Stimulated activated CD8-positive, alpha-beta memory T cell treated with anti-CD3 and anti-CD28 coated beads, Interleukin-15, amount 100 ng/mL, for 24 hours (primary cell): ENCODE data around the gene AK8.
"Not testable (repeated sequence)": the region's sequence is repeated elsewhere in the genome, so short reads cannot be mapped to it uniquely, and the experiment has no call there.

Experiments
- DNase-seq: peaks from one replicate; pipeline ENCODE4 v3.0.0-alpha.2; 2020; ENCODE audit warnings: low read depth

The AK8 gene

GRCh38 chr9:132797861-132798659, 80.0 kb downstream of the AK8 start:
- DNase-seq, result no peak

- no peak for DNase-seq
These were observed 82.4 kb downstream of the AK8 start for GRCh38 chr9:132795511-132796303.

GRCh38 chr9:132794730-132795380, 83.2 kb downstream of the AK8 start:
- no peak for DNase-seq

DNA sequence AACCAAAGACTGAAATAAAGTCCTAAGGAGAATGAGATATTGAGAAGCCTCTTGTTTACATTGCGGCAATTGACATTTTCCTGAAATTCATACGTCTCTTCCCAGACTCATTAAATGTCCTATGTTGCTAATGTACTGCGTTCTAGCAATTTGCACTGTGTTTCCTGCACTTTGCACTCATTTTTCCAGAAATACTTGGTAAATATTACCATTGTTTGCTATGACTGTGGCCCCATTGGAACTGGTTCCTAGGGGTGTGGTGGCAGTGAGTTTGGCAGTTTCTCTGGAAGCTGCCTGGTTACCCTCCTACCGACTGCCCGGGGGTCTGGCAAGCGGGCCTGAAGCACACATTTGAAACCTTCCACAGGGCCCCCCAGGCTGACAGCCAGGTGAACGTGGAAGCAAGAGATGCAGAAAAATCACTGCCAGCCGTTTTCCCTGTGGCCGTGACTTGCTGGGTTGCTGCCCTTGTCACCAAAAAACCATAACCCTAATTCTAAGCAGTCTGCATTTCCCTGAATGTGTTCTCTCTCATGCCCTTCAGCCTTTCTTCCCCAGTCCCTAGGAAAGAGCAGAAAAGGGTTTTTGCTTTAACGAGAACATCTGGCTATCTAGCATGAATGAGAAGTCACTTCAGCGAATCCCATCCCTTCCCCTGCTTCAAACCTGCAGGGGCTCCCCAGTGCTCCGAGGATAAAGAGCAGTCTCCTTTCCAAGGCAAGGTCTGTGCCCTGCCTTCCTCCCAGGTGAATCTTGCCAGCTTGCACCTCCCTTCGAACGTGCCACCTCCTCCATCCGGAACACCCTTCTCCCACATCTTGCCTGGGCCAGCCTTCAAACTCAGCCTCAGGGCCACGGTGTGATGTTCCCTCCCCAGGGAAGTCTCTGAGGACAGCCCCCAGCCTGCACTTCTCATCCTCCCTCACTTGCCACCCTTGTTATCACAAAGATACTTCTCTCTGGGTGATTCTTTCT, 84.2 kb downstream of the AK8 start:
- no peak for DNase-seq

GRCh38 chr9:132792547-132792946, 85.5 kb downstream of the AK8 start:
- no peak for DNase-seq

- no peak for DNase-seq
These were observed 86.3 kb downstream of the AK8 start for GRCh38 chr9:132791699-132792240.

DNA sequence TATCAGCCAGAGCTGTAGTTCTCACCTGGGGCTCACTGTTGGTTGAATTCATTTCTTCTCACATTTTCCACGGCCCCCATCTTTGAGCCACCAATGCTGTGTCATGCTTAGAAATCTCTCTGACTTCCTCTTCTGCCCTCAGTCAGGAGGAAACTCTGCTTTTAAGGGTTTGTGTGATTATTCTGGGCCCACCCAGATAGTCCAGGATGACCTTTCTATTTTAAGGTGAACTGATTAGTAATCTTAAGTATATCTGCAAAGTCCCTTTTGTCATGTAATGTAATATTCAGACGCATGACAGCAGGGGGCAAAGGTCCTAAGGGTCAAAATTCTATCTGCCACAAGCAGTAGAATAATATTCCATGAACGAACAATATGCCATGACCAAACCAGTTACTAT, 88.4 kb downstream of the AK8 start:
- DNase-seq, result no peak

GRCh38 chr9:132788378-132788777, 89.7 kb downstream of the AK8 start:
- DNase-seq, result no peak

DNA sequence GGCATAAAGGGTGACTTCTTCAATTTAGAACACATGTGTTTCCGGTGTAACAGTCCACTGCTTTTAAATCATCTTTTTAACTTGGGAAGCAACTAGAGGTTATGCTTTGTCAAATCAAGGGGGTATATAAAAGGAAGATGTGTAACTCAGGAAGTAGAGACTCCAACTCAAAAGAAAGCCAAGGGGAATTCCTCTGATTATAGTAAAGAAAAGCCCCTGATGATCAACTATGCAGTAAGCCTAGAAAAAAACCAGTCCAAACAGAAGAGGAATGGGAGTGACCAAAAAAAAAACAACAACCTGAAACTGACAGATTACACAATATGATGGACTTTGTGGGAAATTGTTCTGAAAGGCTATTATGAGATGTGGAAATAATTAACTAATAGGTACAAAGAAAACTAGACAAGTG, 90.3 kb downstream of the AK8 start:
- DNase-seq, result no peak

- no peak for DNase-seq
These were observed 93.7 kb downstream of the AK8 start for GRCh38 chr9:132784286-132784830.

DNA sequence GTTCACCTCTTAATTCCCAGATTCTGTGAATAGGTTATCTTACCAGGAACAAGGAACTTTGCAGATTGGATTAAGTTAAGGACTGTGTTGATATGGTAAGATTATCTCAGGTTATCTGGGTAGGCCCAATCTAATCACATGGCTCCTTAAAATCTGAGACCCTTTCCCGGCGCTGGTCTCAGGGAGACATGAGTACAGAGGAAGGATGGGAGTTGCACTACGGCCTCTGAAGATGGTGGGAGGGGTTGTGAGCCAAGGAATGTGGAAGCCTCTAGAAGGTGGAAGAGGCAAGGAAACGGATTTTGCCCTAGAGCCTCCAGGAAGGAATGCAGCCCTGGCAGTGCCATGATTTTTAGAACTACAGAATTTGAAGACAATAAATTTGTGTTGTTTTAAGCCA, 95.1 kb downstream of the AK8 start:
- DNase-seq, result no peak

GRCh38 chr9:132782037-132782436, 96.0 kb downstream of the AK8 start:
- no peak for DNase-seq

DNA sequence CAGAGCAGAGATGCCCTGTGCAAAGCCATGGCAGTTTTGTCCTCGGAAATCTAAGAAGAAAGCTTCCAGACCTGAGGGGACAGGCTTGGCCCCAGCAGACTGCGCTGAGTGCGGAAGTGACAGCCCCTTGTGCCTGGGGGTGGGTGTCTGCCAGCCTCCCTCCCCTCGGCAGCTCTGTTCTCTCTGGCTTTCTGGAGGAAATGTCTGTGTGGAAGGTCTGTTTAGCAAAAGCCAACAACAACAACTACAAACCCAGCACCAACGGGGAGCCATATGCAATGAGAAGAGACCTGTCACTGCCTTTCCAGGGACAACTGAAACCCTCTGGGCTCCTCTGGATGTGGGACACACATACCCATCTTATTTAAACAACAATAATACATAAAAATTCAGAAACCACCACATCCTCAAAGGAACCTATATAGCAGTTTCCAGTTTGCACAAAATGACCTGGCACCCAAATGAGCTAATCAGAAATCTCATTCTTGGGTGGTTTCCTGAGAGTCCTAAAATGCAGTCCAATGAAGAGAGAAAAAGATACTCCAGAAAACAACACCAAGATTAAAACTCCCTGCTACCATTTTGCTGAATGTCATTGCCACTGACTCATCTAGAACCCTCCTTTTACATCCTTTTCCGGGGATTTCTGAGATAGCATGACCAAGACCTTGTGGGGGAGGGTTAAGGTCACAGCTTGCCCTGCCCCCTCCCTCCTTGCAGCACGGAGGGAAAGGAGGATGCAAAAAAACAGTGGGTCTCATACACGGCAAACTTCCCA, 97.7 kb downstream of the AK8 start:
- no peak for DNase-seq

DNA sequence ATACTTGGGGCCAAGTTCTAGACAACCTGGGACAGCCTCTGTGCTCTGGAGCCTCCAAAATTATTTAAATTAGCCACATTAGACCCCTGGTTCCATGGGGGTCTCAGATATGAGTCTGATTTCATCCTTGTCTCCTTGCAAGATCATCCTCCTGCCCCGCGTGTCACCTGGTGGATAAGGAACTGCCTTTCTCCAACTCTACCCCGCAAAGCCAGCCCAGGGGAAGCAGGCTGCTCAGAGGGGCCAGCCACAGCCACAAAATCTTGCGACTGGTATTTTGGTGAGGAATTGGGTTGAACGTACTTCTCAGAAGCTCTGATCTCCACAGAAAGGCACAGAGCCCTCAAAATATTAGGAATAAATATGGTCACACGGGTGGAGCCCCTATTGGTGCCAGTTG, 101.2 kb downstream of the AK8 start:
- no peak for DNase-seq

- DNase-seq, result no peak
These were observed 101.8 kb downstream of the AK8 start for GRCh38 chr9:132776268-132776667.

DNA sequence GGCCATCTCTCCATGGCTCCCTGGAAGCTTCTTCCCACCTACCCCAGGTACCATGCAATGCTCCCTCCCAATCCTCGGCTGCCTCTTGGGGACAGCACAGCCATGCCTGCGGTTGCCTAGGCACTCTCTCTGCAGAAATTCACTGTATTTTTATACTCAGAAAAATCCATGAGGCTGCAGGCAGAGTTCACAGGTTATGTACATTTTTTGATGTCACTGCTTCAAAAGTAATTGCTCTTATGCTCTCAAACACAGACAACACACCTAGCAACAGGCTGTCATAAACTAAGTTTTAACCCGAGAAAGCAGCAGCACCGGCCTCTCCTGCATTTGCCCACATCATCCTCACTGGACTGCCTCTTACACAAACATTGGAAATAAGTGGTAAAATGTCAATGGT, 102.4 kb downstream of the AK8 start:
- no peak for DNase-seq

- DNase-seq, result no peak
These were observed 103.2 kb downstream of the AK8 start for GRCh38 chr9:132774886-132775285.

DNA sequence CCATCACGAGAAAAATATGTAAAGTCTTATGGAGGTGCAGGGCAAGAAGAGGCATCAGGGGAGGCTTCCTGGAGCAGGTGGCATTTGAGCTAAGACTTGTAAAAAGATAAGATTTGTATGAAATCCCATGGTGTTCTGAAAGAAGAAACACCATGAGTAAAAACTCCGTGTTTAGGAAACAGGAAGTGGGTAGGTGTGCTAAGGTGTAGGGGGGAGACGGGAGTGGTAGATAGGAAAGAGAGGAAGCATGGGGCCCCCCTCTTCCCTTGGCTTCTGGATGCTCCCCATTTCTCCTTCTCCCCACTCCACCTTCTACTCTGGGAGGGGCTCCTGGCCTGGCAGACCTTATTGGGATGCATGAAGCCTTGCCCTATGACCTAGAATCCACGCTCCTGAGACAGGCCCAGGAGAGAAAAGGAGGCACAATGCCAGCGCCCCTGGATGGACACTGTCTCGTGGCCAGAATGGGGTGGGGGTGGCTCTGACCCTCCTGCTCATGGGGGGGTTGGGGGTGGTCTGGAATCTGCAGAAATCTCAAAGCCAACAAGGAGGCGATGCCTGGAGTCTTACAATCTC, 104.2 kb downstream of the AK8 start:
- no peak for DNase-seq

GRCh38 chr9:132773093-132773492, 105.0 kb downstream of the AK8 start:
- no peak for DNase-seq

DNA sequence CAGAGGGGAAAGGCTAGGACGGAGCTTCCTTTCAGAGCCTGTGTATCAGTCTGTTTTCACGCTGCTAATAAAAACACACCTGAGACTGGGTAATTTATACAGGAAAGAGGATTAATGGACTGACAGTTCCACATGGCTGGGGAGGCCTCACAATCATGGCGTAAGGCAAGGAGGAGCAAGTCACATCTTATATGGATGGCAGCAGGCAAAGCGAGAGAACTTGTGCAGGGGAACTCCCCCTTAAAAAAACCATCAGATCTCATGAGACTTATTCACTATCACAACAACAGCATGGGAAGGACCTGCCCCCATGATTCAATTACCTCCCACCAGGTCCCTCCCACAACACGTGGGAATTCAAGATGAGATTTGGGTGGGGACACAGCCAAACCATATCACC, 106.3 kb downstream of the AK8 start:
- not testable (repeated sequence) for DNase-seq
